ENCODE results near the gene APP.

Gene APP

GRCh38 chr21:26119906-26120305 lies 50.7 kb downstream of the APP start (continued):
- no peak for TF ChIP-seq PPARA (CRISPR knock-in tag; IDR thresholded peaks at IDR 0.05; ENCODE audit: borderline replicate concordance)

GRCh38 chr21:26118938-26119540 lies 51.5 kb downstream of the APP start:
- ATAC-seq = no peak

GRCh38 chr21:26117972-26118367 lies 52.6 kb downstream of the APP start:
- ATAC-seq = no peak
- TF ChIP-seq ZC3H10 (CRISPR knock-in tag; IDR thresholded peaks at IDR 0.05) (no peak), RARB (CRISPR knock-in tag; IDR thresholded peaks at IDR 0.05) (no peak), BACH2 (CRISPR knock-in tag; IDR thresholded peaks at IDR 0.05; ENCODE audit: borderline replicate concordance) (no peak), ZNF565 (CRISPR knock-in tag; conservative IDR thresholded peaks at IDR 0.05; ENCODE audit: low read depth) (no peak), CREB5 (CRISPR knock-in tag; IDR thresholded peaks at IDR 0.05; ENCODE audit: low read depth) (no peak), ZFP3 (CRISPR knock-in tag; IDR thresholded peaks at IDR 0.05) (no peak), ESRRG (CRISPR knock-in tag; IDR thresholded peaks at IDR 0.05) (no peak), GLIS3 (CRISPR knock-in tag; IDR thresholded peaks at IDR 0.05) (no peak), ZNF70 (CRISPR knock-in tag; IDR thresholded peaks at IDR 0.05) (no peak), CSDC2 (CRISPR knock-in tag; IDR thresholded peaks at IDR 0.05) (no peak), ZNF8 (CRISPR knock-in tag; IDR thresholded peaks at IDR 0.05) (no peak), POU6F1 (CRISPR knock-in tag; IDR thresholded peaks at IDR 0.05; ENCODE audit: borderline replicate concordance, low read depth) (no peak), CSRNP3 (CRISPR knock-in tag; IDR thresholded peaks at IDR 0.05) (no peak), ISL1 (CRISPR knock-in tag; IDR thresholded peaks at IDR 0.05) (no peak), TSHZ2 (CRISPR knock-in tag; IDR thresholded peaks at IDR 0.05) (no peak), SNAI2 (CRISPR knock-in tag; IDR thresholded peaks at IDR 0.05) (no peak), PPARA (CRISPR knock-in tag; IDR thresholded peaks at IDR 0.05; ENCODE audit: borderline replicate concordance) (no peak)

More at GRCh38 chr21:26118938-26119540, 51.5 kb downstream of the APP start:
- TF ChIP-seq PPARA (CRISPR knock-in tag; IDR thresholded peaks at IDR 0.05; ENCODE audit: borderline replicate concordance) = no peak
- no peak for TF ChIP-seq BACH2 (CRISPR knock-in tag; IDR thresholded peaks at IDR 0.05; ENCODE audit: borderline replicate concordance)
- TF ChIP-seq CSDC2 (CRISPR knock-in tag; IDR thresholded peaks at IDR 0.05) = no peak
- no peak for TF ChIP-seq CREB5 (CRISPR knock-in tag; IDR thresholded peaks at IDR 0.05; ENCODE audit: low read depth)
- TF ChIP-seq SNAI2 (CRISPR knock-in tag; IDR thresholded peaks at IDR 0.05) = no peak

GRCh38 chr21:26117324-26117971 lies 53.1 kb downstream of the APP start:
- no peak for TF ChIP-seq ZFP3 (CRISPR knock-in tag; IDR thresholded peaks at IDR 0.05)
- ATAC-seq = no peak
